ENCODE data around the gene ARG2. TPM values are rescaled to one million over a fixed set of nuclear protein-coding genes. Genes with fewer than 3 reads are reported as not detected.

ARG2 gene
- 1.2 and 2.4 TPM in 2 replicates for total RNA-seq

GRCh38 chr14:67619446-67620216, at the start of gene ARG2:
ARG2 (plus strand) TSS chr14:67619920; CDS start chr14:67619978, 58 bp downstream.

GRCh38 chr14:67599698-67600561, 19.8 kb upstream of the ARG2 start, which contains the start of gene PIGH:
PIGH (minus strand) TSS chr14:67600268; CDS start chr14:67600203, 65 bp downstream.

GRCh38 chr14:67674480-67675218, 54.9 kb downstream of the ARG2 start, which contains the start of gene VTI1B:
VTI1B (minus strand) TSS chr14:67674632; CDS start chr14:67674489, 143 bp downstream.

GRCh38 chr14:67695394-67695949, 75.8 kb downstream of the ARG2 start, which contains the start of gene RDH11:
RDH11 (minus strand) TSS chr14:67695764; CDS start chr14:67695703, 61 bp downstream.

Other genes starting within 250 kb of the ARG2 start
- gene PLEK2, start 207.8 kb upstream of the ARG2 start, total RNA-seq, result 4.3 and 5.4 TPM in 2 replicates
- gene TMEM229B, start 131.2 kb upstream of the ARG2 start, total RNA-seq, result not detected in 2 replicates
- gene PLEKHH1, start 86.6 kb upstream of the ARG2 start, total RNA-seq, result 0.15 and 0.34 TPM in 2 replicates
- 12.9 and 14.1 TPM in 2 replicates for gene PIGH, start 19.7 kb upstream of the ARG2 start, total RNA-seq
- 33.7 and 35.5 TPM in 2 replicates for gene VTI1B, start 54.7 kb downstream of the ARG2 start, total RNA-seq
- gene RDH11, start 75.8 kb downstream of the ARG2 start, total RNA-seq, result 99.0 and 101 TPM in 2 replicates
- under 0.01 TPM in 1 of 2 replicates, not detected in the other for gene RDH12, start 82.0 kb downstream of the ARG2 start, total RNA-seq
- gene ZFYVE26, start 196.7 kb downstream of the ARG2 start, total RNA-seq, result 7.3 and 9.6 TPM in 2 replicates
- gene RAD51B, start 199.9 kb downstream of the ARG2 start, total RNA-seq, result 6.1 and 8.0 TPM in 2 replicates